Measurements from ENCODE around the gene RAB19. TPM values are rescaled to one million over a fixed set of nuclear protein-coding genes. Genes with fewer than 3 reads are reported as not detected.

Gene RAB19
- total and polyA plus RNA-seq, 12 donors: 0.44 TPM; not detected in 11

DNA sequence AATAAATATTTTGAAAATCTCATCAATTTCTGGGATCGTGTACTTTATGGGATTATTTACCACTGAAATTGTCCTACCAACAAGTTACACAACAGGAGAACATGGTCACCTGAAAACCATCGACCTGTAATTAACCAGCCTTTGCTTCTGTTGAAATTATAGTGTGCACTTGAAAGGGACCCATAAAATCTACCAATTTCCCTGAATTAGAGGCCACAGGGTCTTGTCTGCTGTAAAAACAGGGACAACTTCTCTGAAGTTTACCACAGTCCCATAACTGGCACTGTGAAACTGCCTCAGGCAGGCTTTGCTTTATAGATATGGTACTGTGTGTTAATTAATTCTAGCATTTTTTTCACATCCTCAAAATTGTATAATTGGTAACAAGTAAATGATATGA, 37.7 kb downstream of the RAB19 start:
- Histone ChIP-seq H3K4me1 (replicated peaks in 1 of 2) (no peaks in the 10 kb centered on the region), H3K27me3 (no peaks in the 10 kb centered on the region), H3K27ac (no peak overlapping the region), H3K9me3 (replicated peaks in 1 of 3) (no peaks in the 10 kb centered on the region), H3K36me3 (replicated peaks in 1 of 2) (no peaks in the 10 kb centered on the region), H3K4me3 (no peak overlapping the region)
- no peak for DNase-seq
- TF ChIP-seq, protein P1, sequence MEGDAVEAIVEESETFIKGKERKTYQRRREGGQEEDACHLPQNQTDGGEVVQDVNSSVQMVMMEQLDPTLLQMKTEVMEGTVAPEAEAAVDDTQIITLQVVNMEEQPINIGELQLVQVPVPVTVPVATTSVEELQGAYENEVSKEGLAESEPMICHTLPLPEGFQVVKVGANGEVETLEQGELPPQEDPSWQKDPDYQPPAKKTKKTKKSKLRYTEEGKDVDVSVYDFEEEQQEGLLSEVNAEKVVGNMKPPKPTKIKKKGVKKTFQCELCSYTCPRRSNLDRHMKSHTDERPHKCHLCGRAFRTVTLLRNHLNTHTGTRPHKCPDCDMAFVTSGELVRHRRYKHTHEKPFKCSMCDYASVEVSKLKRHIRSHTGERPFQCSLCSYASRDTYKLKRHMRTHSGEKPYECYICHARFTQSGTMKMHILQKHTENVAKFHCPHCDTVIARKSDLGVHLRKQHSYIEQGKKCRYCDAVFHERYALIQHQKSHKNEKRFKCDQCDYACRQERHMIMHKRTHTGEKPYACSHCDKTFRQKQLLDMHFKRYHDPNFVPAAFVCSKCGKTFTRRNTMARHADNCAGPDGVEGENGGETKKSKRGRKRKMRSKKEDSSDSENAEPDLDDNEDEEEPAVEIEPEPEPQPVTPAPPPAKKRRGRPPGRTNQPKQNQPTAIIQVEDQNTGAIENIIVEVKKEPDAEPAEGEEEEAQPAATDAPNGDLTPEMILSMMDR (IDR thresholded peaks at IDR 0.05): no peak
- no peak for TF ChIP-seq POLR2A (IDR thresholded peaks at IDR 0.05)
- intact Hi-C loops (cut with DNase I): no loop called here
- WGBS, 4 donors: 75 to 89% (median 83%) methylated on average over 2 of the region's 2 CpGs

DNA sequence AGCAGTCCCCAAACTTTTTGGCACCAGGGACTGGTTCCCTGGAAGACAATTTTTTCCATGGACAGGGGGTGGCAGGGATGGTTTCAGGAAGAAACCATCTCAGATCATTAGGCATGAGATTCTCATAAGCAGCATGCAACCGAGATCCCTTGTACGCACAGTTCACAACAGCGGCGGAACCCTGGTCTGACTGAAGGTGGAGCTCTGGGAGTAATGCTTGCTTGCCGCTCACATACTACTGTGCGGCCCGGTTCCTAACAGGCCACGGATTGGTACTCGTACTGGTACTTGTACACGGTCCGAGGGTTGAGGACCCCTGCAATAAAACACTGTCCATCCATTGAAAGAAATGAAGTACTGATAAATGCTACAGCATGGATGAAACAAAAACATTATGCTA, 42.6 kb downstream of the RAB19 start:
- intact Hi-C loops (cut with DNase I): no loop called here
- 94 to 98% (median 97%) methylated on average over 11 of the region's 11 CpGs for WGBS, 4 donors
- Histone ChIP-seq H3K4me3 (no peak overlapping the region), H3K9me3 (replicated peaks in 1 of 3) (no peaks in the 10 kb centered on the region), H3K4me1 (replicated peaks in 1 of 2) (no peaks in the 10 kb centered on the region), H3K27me3 (no peaks in the 10 kb centered on the region), H3K27ac (no peak overlapping the region), H3K36me3 (replicated peaks in 1 of 2) (no peaks in the 10 kb centered on the region)
- no peak for DNase-seq
- TF ChIP-seq, protein P1 (IDR thresholded peaks at IDR 0.05): no peak
- no peak for TF ChIP-seq POLR2A (IDR thresholded peaks at IDR 0.05)

DNA sequence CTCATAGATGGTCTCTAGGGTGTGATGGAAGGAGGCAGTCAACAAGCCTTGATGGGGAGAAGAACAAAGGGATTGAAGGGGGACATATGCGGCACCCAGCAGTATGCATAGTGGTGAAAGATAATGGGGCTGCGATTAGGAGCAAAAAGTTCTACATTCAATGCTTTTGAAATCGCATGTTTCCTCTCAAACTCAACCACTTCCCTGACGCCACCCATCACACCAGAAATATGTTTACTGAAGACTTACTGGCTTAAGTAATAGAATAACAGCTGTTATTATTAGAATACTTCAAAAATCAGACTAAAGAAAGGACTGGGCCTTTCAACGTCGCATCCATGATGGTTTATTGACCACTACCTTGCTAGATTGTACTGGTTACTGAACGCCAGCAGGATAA, 44.0 kb downstream of the RAB19 start:
- H3K9me3 ChIP-seq (replicated peaks in 1 of 3): no peaks in the 10 kb centered on the region
- no peaks in the 10 kb centered on the region for H3K4me1 ChIP-seq (replicated peaks in 1 of 2)
- WGBS, 4 donors: 83 to 92% (median 87%) methylated on average over 7 of the region's 7 CpGs
- no peak for DNase-seq
- H3K27ac ChIP-seq: no peak overlapping the region
- no peaks in the 10 kb centered on the region for H3K36me3 ChIP-seq (replicated peaks in 1 of 2)
- intact Hi-C loops (cut with DNase I): no loop called here
- TF ChIP-seq, protein P1 (IDR thresholded peaks at IDR 0.05): no peak
- no peak for TF ChIP-seq POLR2A (IDR thresholded peaks at IDR 0.05)
- no peaks in the 10 kb centered on the region for H3K27me3 ChIP-seq
- no peak overlapping the region for H3K4me3 ChIP-seq

DNA sequence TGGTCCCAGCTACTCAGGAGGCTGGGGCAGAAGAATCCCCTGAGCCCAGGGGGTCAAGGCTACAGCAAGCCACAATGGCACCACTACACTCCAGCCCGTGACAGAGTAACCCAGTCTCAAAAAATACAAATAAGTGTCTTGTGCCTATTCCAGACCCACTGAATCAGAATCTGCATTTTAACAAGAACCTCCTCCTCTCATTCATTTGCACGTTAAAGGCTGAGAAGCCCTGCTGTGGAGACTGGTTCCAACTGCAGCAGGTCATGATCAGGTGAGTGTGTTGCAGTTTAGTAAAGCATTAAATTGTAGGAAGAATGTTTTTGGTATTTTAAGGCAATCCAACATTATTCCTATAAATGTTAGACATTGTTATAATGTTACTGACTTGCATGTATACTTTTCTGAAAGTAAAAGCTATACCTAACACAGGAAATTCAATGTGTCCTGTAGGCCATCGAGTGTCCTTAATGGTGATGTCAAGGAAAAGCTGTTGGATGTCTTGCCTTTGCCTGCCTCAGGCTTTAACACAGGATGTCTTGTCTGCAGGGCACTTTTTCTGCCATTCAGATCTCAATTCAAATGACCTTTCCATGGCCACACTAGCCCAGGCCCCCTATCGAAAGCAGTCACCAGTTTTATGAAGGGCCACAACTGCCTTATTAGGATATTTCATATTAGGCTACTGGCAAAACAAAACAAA, 45.1 kb downstream of the RAB19 start:
- H3K4me3 ChIP-seq: no peak overlapping the region
- DNase-seq: no peak
- H3K36me3 ChIP-seq (replicated peaks in 1 of 2): peaks cover 0 to 2% of the 10 kb centered on the region in 2 donors
- TF ChIP-seq, protein P1 (IDR thresholded peaks at IDR 0.05): no peak
- TF ChIP-seq POLR2A (IDR thresholded peaks at IDR 0.05): no peak
- H3K9me3 ChIP-seq (replicated peaks in 1 of 3): no peaks in the 10 kb centered on the region
- H3K4me1 ChIP-seq (replicated peaks in 1 of 2): no peaks in the 10 kb centered on the region
- intact Hi-C loops (cut with DNase I): no loop called here
- WGBS, 4 donors: 82 to 88% (median 84%) methylated on average over 4 of the region's 4 CpGs
- no peaks in the 10 kb centered on the region for H3K27me3 ChIP-seq
- H3K27ac ChIP-seq: no peak overlapping the region
